Measurements from ENCODE around the gene TCAIM. TPM values are rescaled to one million over a fixed set of nuclear protein-coding genes. Genes with fewer than 3 reads are reported as not detected.

The TCAIM gene
- total and polyA plus RNA-seq, 2 of the 4 experiments (the other 2 are of a cell fraction), result 11.0 to 21.5 TPM

DNA sequence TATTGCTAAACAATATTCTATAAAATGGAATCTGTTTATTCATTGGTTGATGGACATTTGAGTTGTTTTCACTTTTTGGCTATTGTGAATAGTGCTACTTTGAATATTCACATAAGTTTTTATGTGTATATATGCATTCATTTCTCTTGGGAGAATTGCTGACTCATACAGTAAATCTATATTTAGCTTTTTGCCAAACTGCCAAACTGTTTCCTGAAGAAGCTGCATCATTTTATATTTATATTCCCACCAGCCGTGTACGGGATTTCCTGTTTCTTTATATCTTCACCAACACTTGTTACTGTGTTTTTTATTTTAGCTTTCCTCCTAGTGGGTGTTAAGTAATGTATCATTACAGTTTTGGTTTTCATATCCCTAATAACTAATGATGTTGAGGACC lies 12.5 kb upstream of the TCAIM start:
- Histone ChIP-seq H4K5ac (ENCODE audit: low read depth, low read length) (no peak overlapping the region), H3K79me1 (ENCODE audit: low read depth in 1 of 2, low read length in 2 of 2) (no peaks in the 10 kb centered on the region), H2AFZ (replicated peaks; ENCODE audit: low read length, poor library complexity) (no peak overlapping the region), H3K14ac (replicated peaks; ENCODE audit: low read depth, low read length) (no peak overlapping the region), H3K4me2 (ENCODE audit: low read depth, low read length) (no peak overlapping the region), H3K9ac (ENCODE audit: low read depth, low read length) (no peak overlapping the region), H4K20me1 (ENCODE audit: insufficient read depth, low read length) (no peaks in the 10 kb centered on the region), H2AK9ac (replicated peaks; ENCODE audit: low read depth, low read length, poor library complexity) (no peak overlapping the region), H3K36me3 (ENCODE audit: control insufficient read depth, insufficient read depth, low read length) (no peaks in the 10 kb centered on the region), H3K4ac (ENCODE audit: low read depth, low read length) (no peak overlapping the region), H3K4me1 (ENCODE audit: control insufficient read depth, insufficient read depth, low read length) (no peaks in the 10 kb centered on the region), H3K27me3 (ENCODE audit: control insufficient read depth, insufficient read depth, low read length) (peaks cover 2% of the 10 kb centered on the region), H3K9me3 (ENCODE audit: control insufficient read depth, insufficient read depth, low read length) (no peaks in the 10 kb centered on the region), H2AK5ac (ENCODE audit: low read depth, low read length) (no peak overlapping the region), H2BK15ac (ENCODE audit: low read depth, low read length) (no peak overlapping the region), H3K23ac (ENCODE audit: low read depth, low read length) (no peak overlapping the region), H2BK5ac (ENCODE audit: low read depth, low read length, poor library complexity, severe bottlenecking) (no peak overlapping the region), H4K91ac (ENCODE audit: insufficient read depth, low read depth, low read length) (no peak overlapping the region), H3K4me3 (ENCODE audit: insufficient read depth, low read depth, low read length) (no peak overlapping the region), H4K8ac (ENCODE audit: low read depth in 2 of 2, low read length in 2 of 2) (no peak overlapping the region), H3K9me1 (ENCODE audit: insufficient read depth, low read length) (no peaks in the 10 kb centered on the region), H3K18ac (ENCODE audit: low read depth, low read length) (no peak overlapping the region), H3K56ac (ENCODE audit: extremely low read depth, insufficient read depth, low read length) (no peak overlapping the region), H2BK20ac (ENCODE audit: low read depth, low read length) (no peak overlapping the region), H3K27ac (ENCODE audit: insufficient read depth, low read length) (no peak overlapping the region), H2BK120ac (ENCODE audit: low read depth, low read length) (no peak overlapping the region)
- DNase-seq (peak; percentile 55), ATAC-seq (ENCODE audit: low read depth) (no peak)
- CTCF ChIA-PET, result no interaction called here
- no CpG with 5 or more reads among the region's 2 CpGs for WGBS, 2 experiments (ENCODE audit: extremely low coverage in 2 of 2, insufficient read length in 1 of 2)
- TF ChIP-seq MAFK (IDR thresholded peaks at IDR 0.05; ENCODE audit: low read depth, low read length) (peak; percentile 94), RCOR1 (IDR thresholded peaks at IDR 0.05; ENCODE audit: insufficient replicate concordance, low read length) (no peak), NFE2L2 (IDR thresholded peaks at IDR 0.05; ENCODE audit: low read depth, low read length) (peak; percentile 70)
- no TSS peak for BruUV-seq (replicated peaks)
- dilution Hi-C loops (cut with HindIII; ENCODE audit: low sequenced_read_pairs, unreplicated experiment) (no loop called here), intact Hi-C loops (cut with micrococcal nuclease) (no loop called here), in situ Hi-C loops (cut with MboI; ENCODE audit: low sequenced_read_pairs) (loop anchor here (25.0 kb wide), 2 partner anchors 311 to 561 kb away; partner anchors contain the start of genes ZNF197 and ZNF35)
- POLR2A ChIA-PET (ENCODE audit: unreplicated experiment), result no interaction called here
